Ovary (tissue), 3 donors: ENCODE data around the gene ZNF281.

Experiments used
- CTCF ChIP-seq, 3 donors: fragments of 450-650 bp in 2 of 3; fragments of 200-600 bp in 1 of 3; IDR thresholded peaks; one replicate each; pipeline versions ENCODE4 v1.5.1 to v1.8.0; 2016 to 2022; ENCODE audit warnings: antibody characterized with exemption in 3 of 3, mild to moderate bottlenecking in 1 of 3
- POLR2A ChIP-seq: fragments of 450-650 bp; IDR thresholded peaks from one replicate; pipeline ENCODE4 v1.6.1; 2017; ENCODE audit warnings: antibody characterized with exemption, mild to moderate bottlenecking, moderate library complexity
- donor health status: DM: no; HTN: no; CAD: no.

GRCh38 chr1:200452850-200453552 is 43.2 kb upstream of the ZNF281 start:
- TF ChIP-seq CTCF (IDR thresholded peaks at IDR 0.05) (no peak), POLR2A (no peak)
